Activated CD8-positive, alpha-beta memory T cell treated with anti-CD3 and anti-CD28 coated beads, Interleukin-2, amount 50 U/mL, for 48 hours (primary cell): ENCODE data around the gene EXOC6.

Experiments used
- DNase-seq: peaks from one replicate; pipeline ENCODE4 v3.0.0-alpha.2; 2020

The EXOC6 gene

DNA sequence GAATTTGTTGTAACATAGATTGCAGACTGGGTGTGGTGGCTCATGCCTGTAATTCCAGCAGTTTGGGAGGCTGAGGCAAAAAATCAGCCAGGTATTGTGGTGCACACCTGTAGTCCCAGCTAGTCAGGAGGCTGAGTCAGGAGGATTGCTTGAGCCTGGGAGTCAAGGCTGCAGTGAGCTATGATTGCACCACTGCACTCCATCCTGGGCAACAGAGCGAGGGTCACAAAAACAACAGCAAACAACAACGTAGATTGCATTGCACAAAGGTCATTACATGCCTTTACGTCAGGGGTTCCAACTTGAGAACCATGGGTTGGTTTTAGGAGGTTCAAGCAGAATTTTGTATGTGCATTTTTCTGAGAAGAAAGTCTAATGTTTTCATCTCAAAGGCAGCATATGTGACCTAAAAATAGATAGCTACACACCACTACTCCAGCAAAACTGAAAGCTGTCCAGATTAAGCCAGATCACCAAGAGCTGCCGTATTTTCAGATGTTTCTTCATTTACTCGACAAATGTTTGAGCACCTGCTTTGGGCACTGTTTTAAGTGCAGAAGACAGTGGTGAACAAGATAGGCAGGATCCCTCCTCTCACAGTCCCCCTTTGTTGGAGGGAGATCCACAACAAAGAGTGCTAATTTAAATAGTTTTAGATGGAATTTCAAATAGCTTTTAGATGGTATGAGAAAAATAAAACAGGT, 183.9 kb downstream of the EXOC6 start:
- DNase-seq: no peak

DNA sequence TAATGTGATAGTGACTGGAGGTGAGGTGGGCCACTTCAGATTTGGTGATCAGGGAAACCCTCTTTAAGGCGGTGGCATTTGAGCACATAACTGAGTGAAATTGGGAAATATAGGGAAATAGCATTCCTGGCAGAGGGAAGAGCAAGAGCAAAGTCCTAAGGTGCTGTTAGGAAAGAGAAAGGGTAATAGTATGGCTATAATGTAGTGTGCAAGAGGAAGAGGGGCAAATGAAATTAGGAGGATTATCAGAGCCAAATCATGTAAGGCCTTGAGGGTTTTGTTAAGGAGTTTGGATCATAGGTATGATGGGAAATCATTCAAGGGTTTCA, 184.5 kb downstream of the EXOC6 start:
- DNase-seq: no peak

DNA sequence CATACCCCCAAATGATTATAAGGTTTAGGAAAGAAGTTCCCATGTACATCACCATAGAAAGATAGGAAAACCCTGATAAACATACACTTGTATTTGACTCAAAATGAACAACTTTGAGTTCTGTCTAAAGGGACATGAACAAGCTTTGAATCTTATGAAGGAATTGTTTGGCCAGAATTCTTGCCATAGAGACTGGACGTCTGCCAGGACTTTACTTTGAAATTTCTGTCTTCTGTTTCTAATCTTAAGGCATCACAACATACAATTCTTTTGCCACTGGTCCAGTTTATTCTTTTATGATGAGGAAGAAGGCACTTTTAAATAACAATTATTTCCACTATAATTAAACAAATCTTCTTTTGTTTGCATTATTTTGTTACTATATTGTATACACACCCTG, 186.1 kb downstream of the EXOC6 start:
- no peak for DNase-seq

DNA sequence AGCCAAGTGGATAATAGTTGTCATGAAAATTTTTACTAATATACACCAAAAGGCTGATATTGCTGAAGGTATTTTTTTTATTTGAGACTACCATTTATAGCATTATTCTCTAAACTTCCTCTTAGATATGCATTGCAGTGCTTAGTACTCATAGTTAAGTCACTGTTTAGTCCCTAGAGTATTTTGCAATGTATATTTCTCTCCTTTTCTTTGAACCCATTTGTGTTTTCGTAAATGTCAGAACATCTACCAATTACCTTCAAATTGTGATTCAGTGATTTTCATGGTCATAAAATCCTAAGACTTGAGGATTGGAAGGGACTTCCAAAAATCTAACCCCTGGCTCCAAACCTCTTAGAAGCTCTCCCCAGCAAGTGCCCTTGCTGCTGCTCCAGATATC, 190.8 kb downstream of the EXOC6 start:
- no peak for DNase-seq

DNA sequence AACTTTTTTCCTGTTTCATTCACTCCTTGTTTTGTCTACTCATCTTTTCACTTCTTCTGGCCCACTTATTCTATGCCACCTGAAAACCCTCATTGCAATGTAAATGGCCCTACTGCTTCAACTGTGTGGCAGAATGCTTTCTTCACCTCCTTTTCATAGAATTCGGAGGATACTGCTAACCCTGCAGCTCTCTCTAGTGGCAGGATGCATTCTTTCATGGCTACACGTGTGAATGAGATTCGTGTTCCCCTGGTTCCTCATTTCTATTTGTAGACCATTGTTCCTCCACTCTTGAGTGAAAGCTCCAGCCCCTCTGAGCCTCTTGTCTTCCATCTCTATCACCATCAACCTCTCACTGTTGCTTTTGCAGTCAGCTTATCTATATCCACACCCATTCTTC, 191.4 kb downstream of the EXOC6 start:
- DNase-seq: no peak

DNA sequence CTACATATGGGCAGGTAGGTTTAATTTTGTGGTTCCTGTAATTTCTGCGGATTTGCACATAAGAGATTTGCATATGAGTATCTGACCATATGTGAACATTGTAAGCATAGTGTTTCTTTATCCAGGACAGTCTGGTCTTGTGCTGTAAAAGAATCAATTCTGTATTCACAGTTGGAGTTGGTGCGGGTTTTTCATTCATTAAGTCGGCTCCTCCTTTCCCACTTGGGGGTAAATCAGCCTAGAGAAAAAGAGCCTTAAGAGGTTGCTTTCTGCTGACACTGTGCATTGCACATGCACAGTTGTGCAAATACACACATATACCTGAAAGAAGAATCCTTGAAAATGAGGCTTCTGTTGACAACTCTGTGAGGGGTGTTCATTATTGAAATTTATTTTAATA, 206.2 kb downstream of the EXOC6 start:
- no peak for DNase-seq

DNA sequence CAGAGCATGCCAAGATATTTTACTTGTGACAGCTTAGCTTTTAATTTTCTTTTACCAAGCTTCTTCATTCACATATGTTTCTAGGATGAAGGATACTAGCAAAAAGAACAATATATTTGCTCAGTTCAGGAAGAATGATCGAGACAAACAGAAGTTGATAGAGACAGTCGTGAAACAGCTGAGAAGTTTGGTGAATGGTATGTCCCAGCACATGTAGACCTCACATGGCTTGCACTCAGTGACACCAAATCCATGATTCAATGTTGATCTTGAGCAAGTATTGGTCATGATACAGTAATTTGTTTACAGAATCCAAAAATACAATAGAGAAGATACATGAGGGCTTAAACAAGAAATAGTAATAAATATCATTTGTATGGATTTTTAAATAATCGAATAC, 209.8 kb downstream of the EXOC6 start:
- DNase-seq: no peak

DNA sequence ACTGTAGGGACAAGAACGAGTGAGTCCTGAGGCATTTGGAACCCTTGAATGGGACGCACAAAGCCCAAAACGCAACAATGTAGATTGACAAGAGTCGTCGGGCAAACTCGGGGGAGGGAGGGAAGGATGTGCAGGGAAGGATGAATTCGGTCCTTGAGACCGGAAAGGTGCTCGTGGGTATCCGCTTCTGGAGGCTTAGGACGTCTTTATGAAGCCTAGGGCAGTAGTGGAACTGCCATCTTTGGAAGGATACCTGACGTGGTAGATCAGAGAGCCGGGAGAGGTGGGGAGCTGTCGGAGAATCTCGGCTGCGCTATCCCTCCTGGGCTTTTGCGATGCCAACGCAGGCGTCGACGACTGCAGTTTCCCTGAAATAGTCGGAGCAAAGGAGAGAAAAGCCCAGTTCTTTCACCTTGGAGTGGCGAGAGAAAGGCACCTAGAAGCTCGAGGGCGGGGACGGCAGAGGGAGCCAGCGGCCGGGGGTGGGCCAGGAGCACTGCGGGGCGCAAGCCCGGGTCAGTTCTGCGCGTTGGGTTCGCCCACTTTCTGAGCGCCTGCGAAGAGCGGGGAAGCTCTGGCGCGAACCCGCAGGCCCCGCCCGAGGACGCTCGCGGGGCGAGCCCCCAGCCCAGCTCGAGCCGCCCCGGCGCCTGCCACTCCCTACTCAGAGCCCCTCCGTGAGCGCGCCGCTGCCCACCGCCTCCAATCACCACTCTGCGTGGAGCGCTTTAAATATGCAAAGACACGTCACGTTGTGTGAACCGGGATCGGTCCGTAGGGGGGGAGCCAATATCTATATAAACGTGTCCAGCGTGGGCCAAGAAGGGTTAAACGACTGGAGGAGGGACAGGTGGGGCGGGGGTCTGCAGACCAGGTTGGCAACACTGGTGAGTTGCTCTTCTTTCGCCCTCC, 211.9 kb downstream of the EXOC6 start, which contains the start of gene CYP26C1:
Gene CYP26C1 (plus strand): TSS at position 824 of the 912 bp plus-strand sequence. CDS start 466 bp downstream, outside the sequence.
- DNase-seq: no peak

DNA sequence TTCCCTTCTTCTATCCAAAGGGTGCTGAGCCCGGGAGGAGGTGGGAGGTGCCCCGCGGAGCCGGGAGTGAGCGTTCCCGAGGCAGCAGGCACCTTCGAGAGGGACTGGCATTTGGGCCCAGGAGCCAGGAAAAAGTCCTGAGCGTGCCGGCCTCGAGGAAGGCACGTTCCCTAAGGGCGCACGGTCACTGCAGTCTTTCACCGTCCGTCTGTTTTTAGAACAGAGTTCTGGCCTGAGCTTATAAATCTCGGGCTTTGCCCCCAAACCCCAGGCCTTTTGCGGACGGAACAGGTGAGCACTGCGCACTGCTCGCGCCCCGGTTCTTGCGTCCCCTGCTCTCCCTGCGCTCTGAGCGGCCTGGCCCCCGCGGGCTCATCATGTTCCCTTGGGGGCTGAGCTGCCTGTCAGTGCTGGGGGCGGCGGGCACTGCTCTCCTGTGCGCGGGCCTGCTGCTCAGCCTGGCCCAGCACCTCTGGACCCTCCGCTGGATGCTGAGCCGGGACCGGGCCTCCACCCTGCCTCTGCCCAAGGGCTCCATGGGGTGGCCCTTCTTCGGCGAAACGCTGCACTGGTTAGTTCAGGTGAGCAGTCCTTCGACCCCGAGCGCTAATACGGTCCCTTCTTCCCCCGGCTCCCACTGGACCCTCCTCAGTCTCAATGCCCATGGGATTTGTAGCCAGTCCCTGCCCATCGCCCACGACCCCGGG, 212.7 kb downstream of the EXOC6 start:
- DNase-seq: no peak

DNA sequence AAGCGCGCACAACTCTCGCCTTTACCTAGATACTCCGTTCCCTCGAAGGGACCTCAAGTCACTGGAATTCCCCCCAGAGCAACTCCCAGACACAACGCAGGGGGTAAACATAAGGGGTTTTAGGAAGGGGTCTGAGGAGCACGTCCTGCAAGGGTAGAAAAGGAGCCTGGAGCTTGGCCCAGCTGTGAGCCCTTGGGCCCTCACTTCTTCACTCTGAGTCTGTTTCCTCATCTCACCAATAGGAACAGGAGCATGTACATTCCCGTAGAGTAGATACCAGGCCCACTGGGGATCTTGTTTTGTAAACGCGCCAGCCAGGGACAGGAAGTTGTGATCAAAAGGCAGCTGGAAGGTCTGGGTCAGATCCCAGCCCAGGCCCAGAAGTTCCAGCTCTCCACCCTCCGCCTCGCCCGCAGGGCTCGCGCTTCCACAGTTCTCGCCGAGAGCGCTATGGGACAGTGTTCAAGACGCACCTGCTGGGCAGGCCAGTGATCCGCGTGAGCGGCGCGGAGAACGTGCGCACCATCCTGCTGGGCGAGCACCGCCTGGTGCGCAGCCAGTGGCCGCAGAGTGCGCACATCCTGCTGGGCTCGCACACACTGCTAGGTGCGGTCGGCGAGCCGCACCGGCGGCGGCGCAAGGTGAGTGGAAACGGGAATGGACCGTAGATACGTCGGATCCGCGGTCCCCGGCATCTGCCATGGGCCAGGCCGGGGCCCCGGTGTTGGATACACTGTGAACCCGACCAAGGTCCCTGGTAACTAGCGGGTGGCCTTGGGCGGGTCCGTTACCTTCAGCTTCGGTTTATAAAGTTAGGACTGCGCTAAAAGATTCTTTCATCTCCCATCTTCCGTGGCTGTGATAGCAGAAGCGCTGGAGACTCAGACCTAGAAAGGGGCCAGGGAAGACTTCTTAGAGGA, 213.5 kb downstream of the EXOC6 start:
- DNase-seq: no peak

DNA sequence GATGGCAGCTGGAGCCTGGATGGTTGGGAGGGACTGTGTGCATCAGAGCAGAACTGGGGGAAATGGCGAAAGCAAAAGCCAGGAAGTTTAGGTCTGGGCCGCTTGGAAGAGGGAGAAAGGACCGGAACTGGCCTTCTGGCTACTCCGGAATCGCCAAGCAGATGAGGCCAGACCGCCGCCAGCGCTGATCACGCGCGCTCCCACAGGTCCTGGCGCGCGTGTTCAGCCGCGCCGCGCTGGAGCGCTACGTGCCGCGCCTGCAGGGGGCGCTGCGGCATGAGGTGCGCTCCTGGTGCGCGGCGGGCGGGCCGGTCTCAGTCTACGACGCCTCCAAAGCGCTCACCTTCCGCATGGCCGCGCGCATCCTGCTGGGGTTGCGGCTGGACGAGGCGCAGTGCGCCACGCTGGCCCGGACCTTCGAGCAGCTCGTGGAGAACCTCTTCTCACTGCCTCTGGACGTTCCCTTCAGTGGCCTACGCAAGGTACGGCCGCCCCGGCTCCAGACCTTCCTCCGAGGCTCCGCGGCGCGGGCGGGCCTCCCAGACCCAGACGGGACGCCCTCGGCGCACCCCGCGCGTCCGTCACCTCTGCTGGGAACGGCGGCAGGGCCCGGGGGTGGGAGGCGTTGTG, 214.3 kb downstream of the EXOC6 start:
- peak; percentile 83 for DNase-seq

DNA sequence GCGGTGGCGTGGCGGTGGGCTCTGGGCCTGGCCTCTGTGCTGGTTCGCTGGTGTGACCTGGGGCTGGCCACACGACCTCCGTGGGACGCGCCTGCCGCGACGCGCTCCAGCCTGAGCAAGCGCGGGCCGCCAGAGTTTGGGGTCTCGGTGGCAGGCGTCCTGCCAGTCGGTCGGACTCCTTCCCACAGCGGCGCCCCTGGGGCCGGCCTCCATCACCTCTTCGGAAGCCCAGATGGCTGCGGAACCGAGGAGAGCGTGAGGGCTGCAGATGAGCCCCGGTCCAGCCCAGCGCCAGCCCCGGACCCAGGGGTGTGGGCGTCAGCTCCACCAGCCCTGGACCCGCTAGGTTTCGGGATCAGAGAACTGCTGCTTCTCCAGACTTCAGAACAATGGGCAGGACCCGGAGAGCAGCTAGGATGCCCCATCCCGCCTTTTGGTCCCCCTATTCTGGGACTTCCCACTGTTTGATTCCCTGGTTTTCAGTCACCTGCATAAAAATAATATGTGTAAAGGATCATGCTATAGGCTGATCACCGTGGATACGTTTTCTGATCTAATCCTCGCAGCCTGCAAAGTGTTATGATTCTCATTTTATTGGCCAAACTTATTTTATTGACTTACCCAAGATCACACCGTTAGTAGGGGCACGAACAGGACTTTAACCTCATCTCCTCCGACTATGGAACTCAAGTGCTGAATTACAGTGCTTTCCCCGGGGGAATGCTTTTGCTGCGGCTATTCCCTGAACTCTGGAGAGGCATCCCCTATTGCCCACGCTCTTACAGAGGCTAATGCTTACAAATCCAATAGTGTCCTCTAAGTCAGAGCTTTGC, 215.0 kb downstream of the EXOC6 start:
- no peak for DNase-seq

DNA sequence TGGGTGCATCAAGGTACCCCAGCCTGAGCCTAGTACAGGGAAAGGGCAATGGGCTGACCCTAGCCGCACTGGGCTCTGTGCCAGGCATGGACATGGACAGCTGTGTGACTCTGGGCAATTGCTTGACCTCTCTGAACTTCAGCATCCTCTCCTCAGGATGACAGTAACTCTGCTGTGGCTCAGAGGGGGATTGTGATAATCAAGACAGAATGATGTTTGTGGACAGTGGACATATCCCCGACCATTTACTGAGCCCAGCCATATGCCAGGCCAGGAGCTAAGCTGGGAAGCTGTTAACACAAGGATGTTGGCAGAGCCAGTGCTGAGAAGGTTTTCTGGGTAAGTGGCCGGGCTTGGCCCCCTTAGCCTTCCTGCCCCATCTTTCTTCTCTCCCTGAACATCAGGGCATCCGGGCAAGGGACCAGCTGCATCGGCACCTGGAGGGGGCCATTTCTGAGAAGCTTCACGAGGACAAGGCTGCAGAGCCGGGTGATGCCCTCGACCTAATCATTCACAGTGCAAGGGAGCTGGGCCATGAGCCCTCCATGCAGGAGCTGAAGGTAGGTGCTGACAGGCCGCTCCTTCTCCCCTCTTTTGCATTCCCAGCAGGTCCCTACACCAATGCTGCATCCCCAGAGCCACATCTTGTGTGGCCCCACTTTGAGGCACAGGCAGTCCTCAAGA, 215.8 kb downstream of the EXOC6 start:
- no peak for DNase-seq

DNA sequence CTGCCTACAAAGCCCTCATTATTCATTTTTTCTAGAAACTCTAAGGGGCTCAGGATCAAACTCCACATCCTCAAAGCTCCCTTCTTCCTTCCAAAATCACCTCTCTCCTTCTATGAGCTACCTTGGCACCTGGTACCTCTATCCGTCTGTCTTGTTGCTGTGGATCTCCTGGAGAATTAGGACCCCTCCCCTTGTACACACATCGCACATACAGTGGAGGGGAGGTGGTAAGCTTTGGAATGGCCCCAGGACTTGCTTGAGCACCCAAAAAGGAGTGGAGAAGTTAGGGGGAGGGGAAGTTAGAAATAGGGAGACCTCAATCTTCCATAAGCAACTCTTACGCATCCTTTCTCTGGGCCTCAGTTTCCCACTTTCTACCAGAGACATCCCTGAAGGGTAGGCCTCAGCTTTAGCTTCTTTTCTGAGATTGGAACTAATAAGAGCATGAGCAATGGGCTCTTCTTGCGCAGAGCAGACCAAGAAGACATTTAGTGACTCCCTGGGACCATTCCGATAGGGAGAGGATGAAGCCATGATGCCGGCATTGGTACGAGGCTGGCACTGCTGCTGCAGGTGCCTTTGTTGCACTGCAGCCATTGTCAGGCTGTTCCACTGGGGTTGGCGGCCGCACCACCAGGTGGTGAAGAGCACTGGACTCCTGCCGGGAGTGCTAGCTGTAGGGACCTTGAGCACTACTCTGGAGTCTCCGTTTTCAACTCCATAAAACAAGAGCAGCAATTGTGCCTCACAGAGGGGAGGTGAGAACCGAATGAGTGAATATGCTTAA, 216.7 kb downstream of the EXOC6 start:
- no peak for DNase-seq

DNA sequence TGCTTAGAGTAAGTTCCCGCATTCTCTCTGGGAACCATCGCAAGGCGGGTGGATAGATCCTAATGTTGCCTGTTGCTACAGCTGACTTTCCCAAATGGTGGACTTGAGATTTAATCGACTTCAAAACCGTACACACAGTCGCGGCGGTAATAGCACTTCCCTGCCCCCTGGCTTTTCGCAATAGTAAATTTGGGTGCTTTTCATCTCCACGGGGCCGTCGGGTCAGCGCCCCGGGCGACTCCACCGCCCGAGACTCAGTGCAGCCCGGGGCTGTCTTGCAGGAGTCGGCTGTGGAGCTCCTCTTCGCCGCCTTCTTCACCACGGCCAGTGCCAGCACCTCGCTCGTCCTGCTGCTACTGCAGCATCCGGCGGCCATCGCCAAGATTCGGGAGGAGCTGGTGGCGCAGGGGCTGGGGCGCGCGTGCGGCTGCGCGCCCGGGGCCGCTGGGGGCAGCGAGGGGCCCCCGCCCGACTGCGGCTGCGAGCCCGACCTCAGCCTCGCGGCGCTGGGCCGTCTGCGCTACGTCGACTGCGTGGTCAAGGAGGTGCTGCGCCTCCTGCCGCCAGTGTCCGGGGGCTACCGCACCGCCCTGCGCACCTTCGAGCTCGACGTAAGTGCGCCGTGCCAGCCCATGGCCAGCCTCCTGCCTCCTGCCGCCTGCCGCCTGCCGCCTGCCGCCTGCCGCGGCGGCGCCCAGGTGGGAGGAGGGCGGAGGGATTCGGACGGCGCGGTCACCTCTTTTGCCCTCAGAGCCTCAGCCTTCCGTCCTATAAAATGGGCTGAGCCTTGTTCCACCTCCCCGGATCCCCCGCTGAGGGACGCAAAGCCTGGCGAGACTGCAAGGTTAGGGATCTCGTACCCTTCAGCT, 217.6 kb downstream of the EXOC6 start:
- DNase-seq: no peak

DNA sequence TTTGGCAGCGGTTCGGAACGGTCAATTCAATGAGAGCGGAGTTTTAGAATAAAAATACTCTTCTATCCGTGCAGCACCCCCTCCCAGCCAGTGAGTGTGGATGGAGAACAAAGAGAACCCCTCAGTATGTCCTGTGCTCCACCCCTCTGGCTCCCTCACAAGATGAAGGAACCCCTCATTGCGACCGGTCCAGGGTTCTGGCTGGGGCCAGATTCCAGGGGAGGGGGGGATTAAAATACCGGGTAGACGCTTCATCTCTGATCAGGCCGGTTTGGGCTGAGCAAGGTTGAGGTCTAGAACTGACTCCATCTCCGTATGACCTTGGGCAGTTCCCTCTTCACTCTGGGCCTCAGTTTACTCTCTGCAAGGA, 218.2 kb downstream of the EXOC6 start:
- DNase-seq: no peak

DNA sequence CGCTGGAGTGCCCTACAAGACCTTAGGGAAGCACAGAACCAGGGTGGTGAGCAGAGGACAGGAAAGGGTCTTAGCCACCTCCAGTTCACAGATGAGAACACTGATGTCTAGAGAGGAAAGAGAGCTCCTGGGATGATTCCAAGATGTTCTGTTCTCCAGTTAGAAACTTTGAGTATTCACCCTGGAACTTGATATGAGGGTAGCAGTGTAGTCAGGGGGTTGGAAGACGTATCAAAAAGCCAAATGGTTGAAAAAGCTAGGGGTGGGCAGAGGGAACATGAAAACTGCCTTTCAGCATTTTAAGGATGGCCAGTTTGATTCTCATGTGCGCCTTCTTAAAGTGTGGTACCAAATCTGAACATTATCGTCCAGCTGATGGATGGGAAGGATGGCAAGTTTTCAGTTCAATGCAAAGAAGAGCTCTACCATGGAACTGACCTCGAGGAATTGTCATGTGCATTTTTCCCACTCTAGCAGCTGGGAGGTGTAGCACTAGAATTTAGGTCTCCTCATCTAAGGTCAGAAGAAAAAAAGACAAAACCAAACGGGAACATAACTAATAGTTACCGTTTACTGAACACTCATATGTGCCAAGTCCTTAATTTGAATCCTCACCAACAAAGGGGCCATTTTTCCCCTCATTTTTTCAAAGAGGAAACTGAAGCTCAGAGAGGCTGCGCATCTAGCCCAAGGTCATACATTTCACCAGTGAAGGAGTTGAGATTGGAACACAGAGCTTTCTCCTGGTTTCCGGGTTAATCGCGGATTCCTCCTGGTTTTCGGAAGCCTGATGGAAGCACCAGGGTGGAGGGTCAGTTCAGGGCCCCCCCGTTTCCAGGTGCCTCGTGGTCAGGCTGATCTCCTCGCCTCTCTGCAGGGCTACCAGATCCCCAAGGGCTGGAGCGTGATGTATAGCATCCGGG, 219.4 kb downstream of the EXOC6 start:
- DNase-seq: no peak
